Neutrophil (primary cell): Measurements from ENCODE around the gene RANBP9.

Source experiments
- H3K27ac ChIP-seq: fragments of 200-600 bp; sonication (generic); 2 replicates; pipeline ENCODE4 v1.5.1; 2016; ENCODE audit warnings: mild to moderate bottlenecking, moderate library complexity
- H3K27me3 ChIP-seq: fragments of 200-600 bp; sonication (generic); 2 replicates; pipeline ENCODE4 v1.6.0; 2016; ENCODE audit warnings: mild to moderate bottlenecking
- H3K36me3 ChIP-seq: fragments of 200-600 bp; sonication (generic); 2 replicates; pipeline ENCODE4 v1.5.1; 2017
- H3K4me1 ChIP-seq, 2 experiments: fragments of 200-600 bp in 1 of 2; sonication (generic) in 1 of 2; 1 replicate in 1 of 2; 2 replicates in 1 of 2; pipeline versions ENCODE4 v1.5.1 to v1.6.1; 2013 to 2016; ENCODE audit warnings: low read depth in 1 of 2, low read length in 1 of 2, mild to moderate bottlenecking in 1 of 2, moderate library complexity in 1 of 2; ENCODE audit not compliant: control insufficient read depth in 1 of 2, insufficient read depth in 1 of 2
- H3K4me3 ChIP-seq, 2 experiments: fragments of 200-600 bp in 1 of 2; sonication (generic) in 1 of 2; 1 replicate in 1 of 2; 2 replicates in 1 of 2; pipeline ENCODE4 v1.5.1; 2013 to 2016; ENCODE audit warnings: low read depth in 1 of 2, low read length in 1 of 2, mild to moderate bottlenecking in 1 of 2, moderate library complexity in 1 of 2
- H3K9me3 ChIP-seq: fragments of 200-600 bp; sonication (generic); 2 replicates; pipeline ENCODE4 v1.5.1; 2016
- CTCF ChIP-seq: fragments of 200-600 bp; sonication (generic); IDR thresholded peaks from 2 replicates; pipeline ENCODE4 v1.5.1; 2016; ENCODE audit warnings: antibody characterized with exemption

The RANBP9 gene

DNA sequence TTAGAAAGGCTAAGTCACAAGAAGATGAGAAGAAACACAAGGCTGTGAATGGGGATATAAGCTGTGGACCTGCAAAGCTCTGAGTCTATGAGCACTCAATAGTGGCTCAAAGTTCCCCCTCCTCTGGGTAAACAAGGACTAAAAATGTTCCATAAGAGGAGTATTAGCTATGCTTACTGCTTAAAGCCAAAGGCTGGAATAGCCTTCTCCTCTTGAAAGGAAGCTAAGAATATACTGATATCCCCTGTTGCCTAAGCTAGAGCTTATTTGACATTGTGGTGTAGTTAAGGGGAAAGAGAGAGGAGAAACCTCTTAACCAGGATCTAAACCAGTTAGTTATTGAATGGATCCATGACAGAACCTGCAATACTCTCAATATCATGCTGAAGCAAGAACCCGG is 50.7 kb downstream of the RANBP9 start:
- H3K27ac ChIP-seq, result no peak overlapping the region
- H3K4me1 ChIP-seq, result peaks cover 46 to 60% of the 10 kb centered on the region in 2 experiments
- no peaks in the 10 kb centered on the region for H3K27me3 ChIP-seq
- H3K4me3 ChIP-seq, result no peak overlapping the region
- H3K36me3 ChIP-seq, result no peaks in the 10 kb centered on the region
- TF ChIP-seq CTCF, result no peak
- no peaks in the 10 kb centered on the region for H3K9me3 ChIP-seq

GRCh38 chr6:13660273-13660672 is 51.4 kb downstream of the RANBP9 start:
- no peaks in the 10 kb centered on the region for H3K9me3 ChIP-seq
- no peak overlapping the region for H3K27ac ChIP-seq
- no peaks in the 10 kb centered on the region for H3K27me3 ChIP-seq
- no peak for TF ChIP-seq CTCF
- H3K36me3 ChIP-seq, result no peaks in the 10 kb centered on the region
- peaks cover 40 to 54% of the 10 kb centered on the region in 2 experiments for H3K4me1 ChIP-seq
- H3K4me3 ChIP-seq, result no peak overlapping the region

DNA sequence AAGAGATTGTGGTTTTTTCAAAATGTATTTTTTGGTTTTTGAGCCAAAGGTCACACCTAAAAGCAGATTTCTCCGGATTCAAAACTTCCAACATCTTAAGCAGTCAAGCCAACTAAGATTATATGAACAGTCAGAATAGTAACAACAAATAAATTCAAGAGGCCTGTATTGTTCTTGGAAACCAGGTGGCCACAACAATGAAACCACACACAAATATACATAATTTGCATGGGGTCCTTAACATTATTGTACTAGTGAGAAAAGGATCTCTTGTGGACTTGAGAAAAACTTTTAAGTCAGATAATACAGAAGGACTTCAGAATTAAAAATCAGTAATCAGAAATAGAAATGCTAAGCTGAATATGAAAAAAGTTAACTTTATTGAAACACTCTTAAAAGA is 55.9 kb downstream of the RANBP9 start:
- H3K9me3 ChIP-seq, result no peaks in the 10 kb centered on the region
- H3K27me3 ChIP-seq, result no peaks in the 10 kb centered on the region
- peaks cover 6 to 8% of the 10 kb centered on the region in 2 experiments for H3K4me1 ChIP-seq
- no peak overlapping the region for H3K27ac ChIP-seq
- H3K4me3 ChIP-seq, result no peak overlapping the region
- H3K36me3 ChIP-seq, result no peaks in the 10 kb centered on the region
- TF ChIP-seq CTCF, result no peak

GRCh38 chr6:13654496-13654895 is 57.1 kb downstream of the RANBP9 start:
- Histone ChIP-seq H3K9me3 (no peaks in the 10 kb centered on the region), H3K27me3 (no peaks in the 10 kb centered on the region), H3K4me3 (no peak overlapping the region), H3K36me3 (no peaks in the 10 kb centered on the region), H3K27ac (no peak overlapping the region), H3K4me1 (peaks cover 0 to 4% of the 10 kb centered on the region in 2 experiments)
- TF ChIP-seq CTCF, result no peak

DNA sequence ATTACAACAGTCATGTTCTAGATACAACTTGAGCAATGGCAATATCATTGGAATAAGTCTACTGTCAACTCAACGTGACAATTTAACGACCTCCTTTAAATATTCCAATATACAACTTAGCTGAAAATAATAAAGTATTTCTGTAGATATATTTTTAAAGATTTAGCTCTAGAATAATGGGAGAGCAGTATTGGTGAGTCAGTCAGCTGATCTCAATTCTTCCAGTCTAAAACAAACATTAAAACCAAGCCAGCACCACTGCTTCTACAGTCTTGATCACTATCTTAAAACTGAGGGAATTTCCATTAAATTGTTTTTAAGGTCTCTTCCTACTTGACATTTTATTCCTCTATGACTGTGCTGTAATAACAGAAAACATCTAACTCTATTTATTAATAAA is 58.3 kb downstream of the RANBP9 start:
- Histone ChIP-seq H3K27ac (no peak overlapping the region), H3K36me3 (no peaks in the 10 kb centered on the region), H3K9me3 (no peaks in the 10 kb centered on the region), H3K4me1 (peaks cover under 1 to 5% of the 10 kb centered on the region in 2 experiments), H3K27me3 (no peaks in the 10 kb centered on the region), H3K4me3 (no peak overlapping the region)
- no peak for TF ChIP-seq CTCF

- Histone ChIP-seq H3K4me1 (peaks cover 13 to 22% of the 10 kb centered on the region in 2 experiments), H3K27ac (no peak overlapping the region), H3K36me3 (no peaks in the 10 kb centered on the region), H3K9me3 (no peaks in the 10 kb centered on the region), H3K4me3 (no peak overlapping the region), H3K27me3 (no peaks in the 10 kb centered on the region)
- TF ChIP-seq CTCF, result no peak
These were observed 62.2 kb downstream of the RANBP9 start for GRCh38 chr6:13649393-13649792.
